Gastroesophageal sphincter (tissue), 4 donors: Measurements from ENCODE around the gene MRPS9. TPM values are rescaled to one million over a fixed set of nuclear protein-coding genes. Genes with fewer than 3 reads are reported as not detected.

Experiments used
- ATAC-seq: fragments of 150-250 bp; one replicate; pipeline ENCODE4 v1.9.1; 2016; ENCODE audit warnings: mild to moderate bottlenecking, moderate library complexity
- H3K27ac ChIP-seq, 4 donors: fragments of 200-600 bp; sonication (generic) in 3 of 4; 1 replicate in 3 of 4; 2 replicates in 1 of 4; pipeline ENCODE4 v1.5.1; 2016 to 2019
- H3K27me3 ChIP-seq: fragments of 200-600 bp; sonication (generic); one replicate; pipeline ENCODE4 v1.5.1; 2019
- H3K36me3 ChIP-seq, 2 donors: fragments of 200-600 bp; sonication (generic); one replicate each; pipeline ENCODE4 v1.5.1; 2019; ENCODE audit warnings: control low read depth in 1 of 2
- H3K4me1 ChIP-seq, 3 donors: fragments of 200-600 bp; sonication (generic); 1 replicate in 2 of 3; 2 replicates in 1 of 3; pipeline ENCODE4 v1.5.1; 2016 to 2019; ENCODE audit warnings: control low read depth in 2 of 3
- H3K4me3 ChIP-seq, 2 donors: fragments of 200-600 bp; sonication (generic); one replicate each; pipeline ENCODE4 v1.5.1; 2019; ENCODE audit warnings: mild to moderate bottlenecking in 1 of 2, moderate library complexity in 1 of 2
- H3K9me3 ChIP-seq, 3 donors: fragments of 200-600 bp; sonication (generic); one replicate each; pipeline ENCODE4 v1.5.1; 2017 to 2019; ENCODE audit warnings: control low read depth in 2 of 3
- EP300 ChIP-seq: sonication (generic); formaldehyde crosslinking; IDR thresholded peaks from one replicate; pipeline ENCODE4 v1.6.1; 2017; ENCODE audit warnings: antibody characterized with exemption, mild to moderate bottlenecking
- POLR2A ChIP-seq, 2 donors: fragments of 450-650 bp; IDR thresholded peaks; one replicate each; pipeline ENCODE4 v1.6.1; 2017; ENCODE audit warnings: antibody characterized with exemption in 2 of 2, mild to moderate bottlenecking in 2 of 2, moderate library complexity in 1 of 2
- POLR2AphosphoS5 ChIP-seq: sonication (generic); formaldehyde crosslinking; IDR thresholded peaks from one replicate; pipeline ENCODE4 v1.6.1; 2017; ENCODE audit warnings: antibody characterized with exemption
- WGBS, 2 donors: methylation state at CpG; one replicate each; pipeline ENCODE4 v1.1.5; 2018; ENCODE audit warnings: low coverage in 1 of 2; 5-methylcytosine and 5-hydroxymethylcytosine counted together
- total RNA-seq, 4 donors: library from RNA; depleted of rRNA; stranded (reverse); fragments of >200 nt; gene quantifications; one replicate each; pipeline ENCODE4 v1.1.0, GENCODE V29; 2016
- TF ChIP-seq, protein P1 (sequence below), 4 experiments: fragments of 200-600 bp in 2 of 4; fragments of 450-650 bp in 2 of 4; sonication (generic) in 1 of 4; IDR thresholded peaks; one replicate each; pipeline ENCODE4 v1.5.1; 2017 to 2019; ENCODE audit warnings: antibody characterized with exemption in 4 of 4, mild to moderate bottlenecking in 2 of 4, moderate library complexity in 2 of 4

Gene MRPS9
- total RNA-seq, 4 donors from 2014 or later: 21.1 to 26.8 (median 23.2) TPM

DNA sequence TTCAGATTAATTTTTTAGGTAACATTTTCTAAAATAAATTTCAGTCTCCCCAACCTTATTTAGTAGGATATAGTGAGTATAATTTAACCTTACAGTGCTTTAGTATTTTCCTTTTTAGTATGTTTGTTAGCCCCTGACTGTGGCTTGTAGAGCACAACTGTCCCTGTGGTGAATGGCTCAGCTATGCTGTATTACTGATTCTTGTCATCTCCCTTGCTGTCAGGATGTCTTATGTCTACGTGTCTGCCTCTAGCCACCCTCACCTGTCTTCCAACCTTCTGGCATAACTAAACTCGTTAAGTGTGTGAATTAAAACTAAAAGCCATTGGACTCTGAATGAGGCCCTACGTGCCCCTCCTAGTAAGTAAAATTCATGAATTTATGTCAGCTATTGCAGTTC lies 18.4 kb downstream of the MRPS9 start:
- WGBS, 2 donors: 72 to 94% methylated on average over 3 of the region's 3 CpGs

DNA sequence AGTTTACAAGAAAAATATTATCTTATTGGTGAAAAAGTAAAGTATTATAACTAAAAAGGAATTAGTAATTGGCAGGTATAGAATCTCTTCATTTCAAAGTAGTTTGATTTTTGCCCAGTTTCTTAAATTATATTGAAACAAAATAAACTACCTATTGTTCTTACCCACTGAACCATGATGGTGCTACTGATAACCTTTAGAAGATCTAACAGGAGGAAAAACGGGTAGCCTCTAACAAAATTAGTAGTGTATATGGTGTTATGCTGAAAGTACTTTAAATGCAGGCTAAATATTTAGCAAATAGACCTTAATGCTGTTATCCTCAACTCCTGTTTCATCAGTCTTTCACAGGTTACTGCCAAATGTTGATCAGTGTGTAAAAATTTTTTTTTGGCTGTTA lies 19.1 kb downstream of the MRPS9 start:
- H3K27me3 ChIP-seq: no peaks in the 10 kb centered on the region
- ATAC-seq: no peak
- H3K36me3 ChIP-seq: peaks cover 0 to 7% of the 10 kb centered on the region in 2 donors
- 56 to 88% methylated on average over 1 of the region's 1 CpG for WGBS, 2 donors
- H3K27ac ChIP-seq: no peak overlapping the region
- no peaks in the 10 kb centered on the region for H3K4me1 ChIP-seq
- no peaks in the 10 kb centered on the region for H3K9me3 ChIP-seq
- H3K4me3 ChIP-seq: no peak overlapping the region
- TF ChIP-seq EP300 (no peak), POLR2A (IDR thresholded peaks at IDR 0.05) (no peak), POLR2AphosphoS5 (no peak)
- TF ChIP-seq, protein P1, sequence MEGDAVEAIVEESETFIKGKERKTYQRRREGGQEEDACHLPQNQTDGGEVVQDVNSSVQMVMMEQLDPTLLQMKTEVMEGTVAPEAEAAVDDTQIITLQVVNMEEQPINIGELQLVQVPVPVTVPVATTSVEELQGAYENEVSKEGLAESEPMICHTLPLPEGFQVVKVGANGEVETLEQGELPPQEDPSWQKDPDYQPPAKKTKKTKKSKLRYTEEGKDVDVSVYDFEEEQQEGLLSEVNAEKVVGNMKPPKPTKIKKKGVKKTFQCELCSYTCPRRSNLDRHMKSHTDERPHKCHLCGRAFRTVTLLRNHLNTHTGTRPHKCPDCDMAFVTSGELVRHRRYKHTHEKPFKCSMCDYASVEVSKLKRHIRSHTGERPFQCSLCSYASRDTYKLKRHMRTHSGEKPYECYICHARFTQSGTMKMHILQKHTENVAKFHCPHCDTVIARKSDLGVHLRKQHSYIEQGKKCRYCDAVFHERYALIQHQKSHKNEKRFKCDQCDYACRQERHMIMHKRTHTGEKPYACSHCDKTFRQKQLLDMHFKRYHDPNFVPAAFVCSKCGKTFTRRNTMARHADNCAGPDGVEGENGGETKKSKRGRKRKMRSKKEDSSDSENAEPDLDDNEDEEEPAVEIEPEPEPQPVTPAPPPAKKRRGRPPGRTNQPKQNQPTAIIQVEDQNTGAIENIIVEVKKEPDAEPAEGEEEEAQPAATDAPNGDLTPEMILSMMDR (IDR thresholded peaks at IDR 0.05): no peak

More for the DNA sequence above, 18.4 kb downstream of the MRPS9 start:
- H3K9me3 ChIP-seq: no peaks in the 10 kb centered on the region
- H3K4me3 ChIP-seq: no peak overlapping the region
- no peak for ATAC-seq
- no peaks in the 10 kb centered on the region for H3K4me1 ChIP-seq
- H3K36me3 ChIP-seq: peaks cover 0 to 8% of the 10 kb centered on the region in 2 donors
- TF ChIP-seq, protein P1 (IDR thresholded peaks at IDR 0.05): no peak
- no peak for TF ChIP-seq POLR2A (IDR thresholded peaks at IDR 0.05)
- TF ChIP-seq EP300: no peak
- no peak for TF ChIP-seq POLR2AphosphoS5
- no peaks in the 10 kb centered on the region for H3K27me3 ChIP-seq
- no peak overlapping the region for H3K27ac ChIP-seq

DNA sequence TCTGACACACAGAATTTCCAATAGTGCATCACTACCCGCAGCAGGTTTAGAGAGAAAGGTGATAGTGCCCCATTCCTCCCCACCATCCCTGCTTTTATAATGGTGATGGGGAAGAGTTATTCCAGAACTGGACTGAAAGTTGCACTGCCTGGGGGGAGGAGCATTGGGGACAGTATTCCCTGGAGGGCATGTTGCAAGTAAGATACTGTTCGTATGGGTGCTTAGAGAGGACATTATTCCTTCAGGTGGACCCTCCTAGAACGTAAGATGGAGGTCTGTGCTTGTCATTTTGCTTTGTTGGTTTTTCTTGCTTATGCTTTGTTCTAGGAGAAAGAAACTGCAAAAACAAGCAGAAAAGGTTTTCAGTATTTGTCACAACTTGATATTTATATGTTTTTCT lies 23.7 kb downstream of the MRPS9 start:
- TF ChIP-seq EP300 (no peak), POLR2AphosphoS5 (no peak), POLR2A (IDR thresholded peaks at IDR 0.05) (no peak)
- TF ChIP-seq, protein P1 (IDR thresholded peaks at IDR 0.05): no peak
- no peak for ATAC-seq
- H3K4me1 ChIP-seq: no peaks in the 10 kb centered on the region
- no peaks in the 10 kb centered on the region for H3K9me3 ChIP-seq
- H3K27me3 ChIP-seq: no peaks in the 10 kb centered on the region
- no peak overlapping the region for H3K27ac ChIP-seq
- H3K4me3 ChIP-seq: no peak overlapping the region
- WGBS, 2 donors: 92 to 100% methylated on average over 2 to 3 of the region's 3 CpGs
- H3K36me3 ChIP-seq: peaks cover 0 to 10% of the 10 kb centered on the region in 2 donors

DNA sequence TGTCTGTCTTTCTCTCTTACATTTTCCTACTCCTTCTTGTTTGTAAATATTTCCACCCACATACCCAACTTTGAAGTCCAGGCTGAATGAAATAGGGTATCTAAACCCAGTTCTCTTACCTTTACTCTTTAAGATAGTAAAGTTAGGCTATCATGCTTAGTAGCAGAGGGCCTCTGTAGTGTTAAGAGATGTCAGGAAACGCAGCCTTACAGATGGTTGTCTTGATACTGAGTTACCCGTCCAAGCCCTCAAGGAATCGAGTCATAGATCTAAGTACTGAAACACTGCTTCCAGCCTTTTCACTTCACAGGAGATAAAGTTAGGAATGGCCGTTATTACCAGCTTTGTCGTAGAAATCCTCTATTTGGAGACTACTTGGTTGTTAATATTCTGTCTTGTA lies 24.3 kb downstream of the MRPS9 start:
- ATAC-seq: no peak
- Histone ChIP-seq H3K4me1 (no peaks in the 10 kb centered on the region), H3K4me3 (no peak overlapping the region), H3K27me3 (no peaks in the 10 kb centered on the region), H3K36me3 (peaks cover 0 to 10% of the 10 kb centered on the region in 2 donors), H3K9me3 (no peaks in the 10 kb centered on the region), H3K27ac (no peak overlapping the region)
- WGBS, 2 donors: 85 to 89% methylated on average over 2 to 5 of the region's 5 CpGs
- TF ChIP-seq, protein P1 (IDR thresholded peaks at IDR 0.05): no peak
- no peak for TF ChIP-seq EP300
- no peak for TF ChIP-seq POLR2A (IDR thresholded peaks at IDR 0.05)
- no peak for TF ChIP-seq POLR2AphosphoS5

DNA sequence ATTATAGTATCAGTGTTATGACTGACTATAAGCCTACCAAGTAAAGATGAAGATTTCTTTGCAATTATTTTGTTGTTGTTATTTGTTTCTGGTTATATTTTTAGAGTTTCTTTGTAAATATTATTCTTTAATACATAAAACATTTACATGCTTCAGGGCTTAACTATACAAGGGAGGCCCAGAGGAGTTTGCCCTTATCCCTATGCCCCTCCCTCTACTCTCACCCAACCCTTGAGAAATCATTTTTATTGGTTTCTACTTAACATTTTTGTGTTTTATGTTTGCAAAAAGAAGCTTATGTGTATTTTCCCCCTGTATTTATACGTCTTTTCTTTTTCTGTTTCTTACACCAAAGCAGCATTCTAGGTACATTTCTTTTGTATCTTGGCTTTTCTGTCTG lies 30.5 kb downstream of the MRPS9 start:
- 83 to 86% methylated on average over 1 of the region's 1 CpG for WGBS, 2 donors
- Histone ChIP-seq H3K9me3 (no peaks in the 10 kb centered on the region), H3K27me3 (no peaks in the 10 kb centered on the region), H3K4me3 (no peak overlapping the region), H3K36me3 (peaks cover 0 to 21% of the 10 kb centered on the region in 2 donors), H3K27ac (no peak overlapping the region), H3K4me1 (no peaks in the 10 kb centered on the region)
- TF ChIP-seq, protein P1 (IDR thresholded peaks at IDR 0.05): no peak
- TF ChIP-seq POLR2A (IDR thresholded peaks at IDR 0.05) (no peak), EP300 (no peak), POLR2AphosphoS5 (no peak)
- no peak for ATAC-seq
